G401.6 (cell line): ENCODE data around the gene SRSF6.
"Not testable (repeated sequence)": the region's sequence is repeated elsewhere in the genome, so short reads cannot be mapped to it uniquely, and the experiment has no call there.

Experiments
- FAIRE-seq: peaks from 2 replicates; lab custom pipeline; 2012; peaks lifted over from hg19 to GRCh38; lab: Jason Lieb, UNC

SRSF6 gene

DNA sequence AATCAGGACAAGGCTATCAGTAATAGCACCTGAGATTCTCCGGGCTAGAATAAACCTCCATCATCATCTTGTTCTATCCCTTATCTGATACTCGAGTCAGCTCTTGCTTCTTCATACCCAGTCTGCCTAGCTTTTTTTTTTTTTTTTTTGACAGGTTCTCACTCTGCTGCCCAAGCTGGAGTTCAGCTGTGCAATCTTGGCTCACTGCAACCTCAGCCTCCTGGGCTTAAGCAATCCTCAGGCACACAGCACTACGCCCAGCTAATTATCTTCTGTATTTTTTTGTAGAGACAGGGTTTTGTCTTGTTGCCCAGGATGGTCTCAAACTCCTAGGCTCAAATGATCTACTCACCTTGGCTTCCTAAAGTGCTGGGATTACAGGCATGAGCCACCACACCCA lies 19.5 kb downstream of the SRSF6 start:
- no peak for FAIRE-seq

GRCh38 chr20:43477619-43478018 lies 19.9 kb downstream of the SRSF6 start:
- FAIRE-seq, result no peak

DNA sequence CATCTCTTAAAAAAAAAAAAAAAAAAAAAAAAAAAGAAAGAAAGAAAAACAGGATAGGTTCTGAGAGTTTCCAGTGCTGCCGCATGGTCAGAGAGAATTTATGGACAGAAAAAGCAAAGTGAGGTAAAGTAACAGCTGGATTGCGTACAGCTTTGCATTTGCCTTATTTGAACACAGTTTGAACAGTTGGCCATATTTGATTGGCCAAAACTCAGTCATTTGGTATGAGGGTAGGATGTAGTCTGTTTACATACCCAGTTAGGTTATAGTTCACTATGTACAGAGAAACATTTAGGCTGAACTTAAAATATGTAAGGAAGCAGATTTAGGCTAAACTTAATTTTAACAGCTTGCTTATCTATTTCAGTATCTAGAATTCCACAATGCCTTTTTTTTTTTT lies 32.3 kb downstream of the SRSF6 start:
- no peak for FAIRE-seq

DNA sequence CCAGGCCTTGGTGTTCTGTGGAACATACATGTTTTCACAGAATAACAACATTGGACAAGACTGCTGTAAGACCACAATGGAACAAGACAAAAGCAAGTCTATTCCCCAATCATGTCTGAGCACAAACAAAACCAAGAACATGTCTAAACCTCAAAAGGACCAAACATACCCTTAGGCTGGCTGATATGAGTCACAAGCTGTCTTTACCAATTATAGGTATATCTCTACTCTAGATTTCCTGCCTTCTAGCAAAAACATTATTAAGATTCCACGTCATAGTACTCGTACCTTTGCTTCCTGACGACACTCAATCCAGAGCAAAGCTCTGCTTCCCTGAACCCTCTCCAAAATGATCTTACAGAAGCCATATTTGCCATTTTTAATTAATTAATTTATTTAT lies 34.4 kb downstream of the SRSF6 start:
- no peak for FAIRE-seq

DNA sequence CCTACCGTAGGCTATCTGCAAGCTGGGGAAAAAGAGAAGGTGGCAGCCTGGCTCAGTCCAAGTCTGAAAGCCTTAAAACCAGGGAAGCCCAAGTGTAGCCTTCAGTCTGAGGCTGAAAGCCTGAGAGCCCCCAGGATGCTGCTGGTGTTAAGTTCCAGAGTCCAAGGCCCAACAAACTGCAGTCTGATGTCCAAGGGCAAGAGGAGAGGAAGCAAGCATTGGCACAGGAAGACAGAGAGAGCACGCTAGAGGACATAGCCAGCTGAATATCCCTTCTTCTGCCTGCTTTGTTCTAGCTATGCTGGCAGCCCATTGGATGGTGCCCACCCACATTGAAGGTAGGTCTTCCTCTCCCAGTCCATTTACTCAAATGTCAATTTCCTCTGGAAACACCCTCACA lies 37.7 kb downstream of the SRSF6 start:
- FAIRE-seq, result no peak

GRCh38 chr20:43502021-43502420 lies 44.3 kb downstream of the SRSF6 start:
- not testable (repeated sequence) for FAIRE-seq

DNA sequence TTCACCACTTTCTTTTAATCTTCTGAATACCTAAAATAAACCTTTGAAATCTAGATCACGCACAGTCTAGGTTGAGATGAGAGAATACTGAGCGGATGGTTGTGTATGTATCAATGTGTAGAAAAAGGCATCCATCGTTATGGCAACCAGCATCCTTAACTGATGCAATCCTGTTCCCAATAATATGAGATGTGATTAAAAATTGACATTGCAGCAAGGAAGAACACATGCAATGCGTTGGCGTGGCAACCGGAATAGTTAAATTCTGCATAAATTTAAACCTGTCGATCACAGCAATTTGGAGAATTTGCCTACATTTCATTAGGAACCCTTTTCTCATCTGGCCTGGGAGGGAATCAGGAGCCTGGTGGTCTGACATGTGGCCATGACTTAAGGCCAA lies 48.5 kb downstream of the SRSF6 start:
- FAIRE-seq, result no peak

DNA sequence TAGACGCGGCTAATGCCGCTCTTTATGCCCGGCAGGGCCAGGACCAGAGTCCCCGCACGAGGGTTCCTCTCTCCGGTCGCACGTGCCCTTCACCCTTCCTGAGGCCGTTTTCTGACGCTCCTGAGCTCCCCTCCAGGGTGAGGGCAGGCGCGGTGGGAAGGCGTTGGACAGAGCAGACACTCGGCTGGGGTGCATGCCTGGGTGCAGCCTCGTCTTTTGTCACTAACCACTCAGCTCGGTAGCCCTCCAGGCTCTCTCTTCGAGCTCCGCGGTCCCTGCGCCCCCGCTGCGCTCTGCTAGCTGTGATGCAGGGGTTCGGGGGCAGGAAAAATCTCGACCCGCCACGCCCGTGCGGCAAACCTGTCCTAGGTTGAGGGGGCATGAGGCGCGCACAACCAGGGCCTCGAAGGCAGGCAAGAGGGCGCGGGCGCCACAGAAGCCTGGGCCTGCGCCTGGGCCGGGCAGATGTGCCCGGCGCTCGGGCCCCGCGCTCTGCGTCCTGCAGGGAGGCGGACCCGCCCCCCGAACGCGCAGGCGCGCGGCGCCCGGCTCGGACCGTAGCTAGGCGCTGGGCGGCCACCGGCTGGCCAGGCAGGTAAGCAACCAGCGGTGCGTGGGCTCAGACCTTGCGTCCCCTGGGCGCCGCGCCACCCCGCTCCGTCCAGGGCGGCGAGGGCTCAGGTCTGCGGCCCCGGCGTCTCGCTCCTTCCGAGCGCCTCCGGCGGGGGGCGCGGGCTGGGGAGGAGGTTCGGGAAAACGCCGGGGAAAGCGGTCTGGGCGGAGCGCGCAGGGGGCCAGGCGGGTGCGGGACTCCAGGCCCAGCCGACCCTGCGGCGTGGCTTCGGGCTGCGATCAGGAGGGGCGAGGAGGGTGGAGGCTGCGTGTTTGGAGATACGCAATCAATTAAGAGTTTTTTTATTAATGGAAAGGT lies 49.7 kb downstream of the SRSF6 start, which contains the start of gene L3MBTL1:
Gene L3MBTL1 (plus strand): TSS at position 548 of the 931 bp plus-strand sequence. CDS start 5,807 bp downstream, outside the sequence.
- FAIRE-seq, result no peak

DNA sequence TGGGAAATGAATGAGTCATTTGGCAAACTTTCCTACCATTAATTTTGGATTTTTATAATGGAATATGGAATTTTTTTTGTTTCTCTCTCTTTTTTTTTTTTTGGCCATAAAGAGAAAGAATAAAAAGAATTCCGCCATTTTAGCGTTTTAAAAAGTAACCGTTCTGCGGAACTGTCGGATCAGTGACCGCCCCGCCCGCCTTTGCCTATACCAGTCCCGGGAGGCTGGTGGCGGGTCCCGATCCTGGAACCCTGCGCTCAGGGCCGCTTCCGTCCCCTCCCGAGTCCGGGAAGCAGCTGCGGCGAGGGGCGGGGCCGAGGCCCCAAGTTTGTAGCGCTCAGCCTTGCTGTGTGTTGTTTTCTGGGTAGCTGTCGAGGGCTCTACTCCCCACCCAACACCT lies 50.4 kb downstream of the SRSF6 start:
- FAIRE-seq, result no peak

DNA sequence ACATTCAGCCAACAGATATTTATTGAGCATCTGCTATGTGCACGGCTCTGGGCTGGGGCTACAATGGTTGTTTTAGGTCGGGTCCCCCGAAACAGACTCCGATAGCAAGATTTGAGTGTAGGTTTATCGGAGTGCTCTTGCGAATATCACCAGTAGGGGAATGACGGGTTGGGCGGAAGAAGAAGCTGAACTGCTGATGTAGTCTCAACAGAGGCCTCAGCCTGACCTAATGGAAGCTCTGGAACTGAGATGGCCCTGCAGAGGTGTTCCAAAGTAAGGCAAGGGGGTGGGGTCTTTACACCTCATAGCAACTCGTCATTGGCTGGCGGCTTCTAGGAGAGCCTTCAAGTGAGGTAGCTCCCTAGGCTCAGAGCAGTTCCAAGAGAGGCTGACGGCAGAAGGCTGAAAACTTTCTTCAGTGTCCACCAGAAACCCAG lies 50.9 kb downstream of the SRSF6 start:
- FAIRE-seq, result no peak

- no peak for FAIRE-seq
Measured at GRCh38 chr20:43511879-43512278, 54.2 kb downstream of the SRSF6 start.

DNA sequence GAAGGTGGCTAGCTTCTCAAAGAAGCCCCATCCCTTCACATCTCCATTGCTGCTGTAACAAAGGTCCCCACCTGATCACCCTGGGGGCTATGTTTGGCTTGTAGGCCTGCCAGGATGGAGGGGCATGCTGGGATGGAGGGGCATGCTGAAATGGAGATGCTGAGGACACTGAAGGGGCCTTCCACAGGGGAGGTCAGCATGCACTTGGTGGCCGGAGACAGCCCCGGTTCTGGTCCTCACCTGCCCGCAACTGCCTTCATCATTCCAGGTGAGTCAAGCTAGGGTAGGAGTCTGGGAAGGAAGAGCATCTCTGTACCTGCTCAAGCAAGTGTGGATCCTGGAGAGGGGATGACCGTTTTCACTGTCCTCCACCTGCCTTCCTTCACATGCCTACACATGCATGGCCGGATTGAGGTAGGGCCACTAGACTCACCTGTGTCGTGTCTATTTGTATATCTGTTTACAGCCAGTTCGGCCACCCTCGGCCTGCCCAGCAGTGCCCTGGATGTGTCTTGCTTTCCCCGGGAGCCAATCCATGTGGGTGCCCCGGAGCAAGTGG lies 55.8 kb downstream of the SRSF6 start:
- FAIRE-seq, result no peak
